HG02884 (cell line): ENCODE results near the gene RERG.

ENCODE experiments used
- ATAC-seq: cut with Tn5 transposase; IDR thresholded peaks from one replicate; pipeline ENCODE4 v1.9.1; 2021; ENCODE audit warnings: mild to moderate bottlenecking, moderate library complexity; ENCODE audit not compliant: unreplicated experiment

RERG gene

GRCh38 chr12:15192720-15193119 lies 28.5 kb downstream of the RERG start:
- ATAC-seq: no peak

- ATAC-seq: no peak
Observed at GRCh38 chr12:15188127-15188526, 33.1 kb downstream of the RERG start.

- no peak for ATAC-seq
Observed at GRCh38 chr12:15186597-15186996, 34.6 kb downstream of the RERG start.

GRCh38 chr12:15184484-15184883 lies 36.7 kb downstream of the RERG start:
- no peak for ATAC-seq

- no peak for ATAC-seq
Observed at GRCh38 chr12:15183821-15184220, 37.4 kb downstream of the RERG start.

GRCh38 chr12:15181017-15181683 lies 40.1 kb downstream of the RERG start:
- ATAC-seq: no peak

- no peak for ATAC-seq
Observed at GRCh38 chr12:15180325-15180724, 40.9 kb downstream of the RERG start.

GRCh38 chr12:15179672-15180071 lies 41.5 kb downstream of the RERG start:
- ATAC-seq: no peak

- no peak for ATAC-seq
Observed at GRCh38 chr12:15173142-15173541, 48.1 kb downstream of the RERG start.

GRCh38 chr12:15172060-15172822 lies 49.0 kb downstream of the RERG start:
- no peak for ATAC-seq

- ATAC-seq: no peak
Observed at GRCh38 chr12:15171012-15171655, 50.1 kb downstream of the RERG start.

- no peak for ATAC-seq
Observed at GRCh38 chr12:15168026-15168678, 53.1 kb downstream of the RERG start.

GRCh38 chr12:15165012-15165659 lies 56.1 kb downstream of the RERG start:
- no peak for ATAC-seq

GRCh38 chr12:15163030-15163976 lies 57.9 kb downstream of the RERG start:
- ATAC-seq: no peak

- no peak for ATAC-seq
Observed at GRCh38 chr12:15158083-15158482, 63.1 kb downstream of the RERG start.

GRCh38 chr12:15157269-15157671 lies 63.9 kb downstream of the RERG start:
- ATAC-seq: no peak

- ATAC-seq: no peak
Observed at GRCh38 chr12:15155271-15155670, 65.9 kb downstream of the RERG start.

- ATAC-seq: no peak
Observed at GRCh38 chr12:15154103-15154502, 67.1 kb downstream of the RERG start.

- ATAC-seq: no peak
Observed at GRCh38 chr12:15152868-15153267, 68.3 kb downstream of the RERG start.

- no peak for ATAC-seq
Observed at GRCh38 chr12:15152456-15152855, 68.8 kb downstream of the RERG start.
